ENCODE measurements around the gene PPP1R14D.
A peak's percentile ranks its signal among the peaks of the same experiment; 100 is the strongest.

The PPP1R14D gene

DNA sequence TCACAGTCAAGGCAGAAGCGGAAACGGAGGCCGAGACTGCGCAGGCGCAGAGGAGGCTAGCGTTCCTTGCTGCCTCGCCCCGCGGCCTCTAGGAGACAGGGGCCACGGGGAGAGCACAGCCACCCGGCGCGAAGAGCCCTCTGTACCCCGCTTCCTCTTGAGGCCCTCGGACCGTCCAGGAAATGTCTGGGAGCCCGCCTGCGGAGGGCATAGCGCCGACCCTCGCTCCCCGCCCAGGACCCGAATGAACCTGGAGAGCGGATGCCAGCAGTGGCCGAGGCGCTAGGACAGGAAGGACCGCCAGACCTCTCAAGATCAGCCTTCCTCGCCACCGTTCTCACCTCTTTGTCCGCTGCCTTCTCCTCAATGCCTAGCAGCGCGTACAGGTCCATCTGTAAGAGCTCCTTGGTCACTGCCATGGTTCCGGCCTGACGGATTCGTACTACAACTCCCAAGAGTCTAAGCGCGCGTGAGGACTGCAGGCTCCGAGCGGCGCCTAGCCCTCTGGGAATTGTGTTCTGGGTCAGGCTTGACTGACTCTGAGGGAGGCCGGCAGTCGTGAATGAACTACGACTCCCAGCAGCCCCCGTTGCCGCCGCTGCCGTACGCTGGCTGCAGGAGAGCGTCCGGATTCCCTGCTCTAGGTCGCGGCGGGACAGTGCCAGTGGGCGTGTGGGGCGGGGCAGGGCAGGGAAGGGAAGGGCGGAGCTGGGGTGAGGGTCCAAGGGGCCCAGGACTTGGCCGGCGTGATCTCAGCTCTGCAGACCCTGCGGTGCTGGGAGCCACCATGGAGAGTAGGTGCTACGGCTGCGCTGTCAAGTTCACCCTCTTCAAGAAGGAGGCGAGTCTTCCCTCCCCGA is 21.2 kb downstream of the PPP1R14D start, which contains the start of the genes DNAJC17 and ZFYVE19:
TSS of gene DNAJC17 (minus strand) at position 446 of the 860 bp plus-strand sequence. CDS start at position 419, 27 bp downstream.
TSS of gene ZFYVE19 (plus strand) at position 62 of the 860 bp plus-strand sequence. CDS start at position 563, 501 bp downstream.
- DNase-seq (ENCODE audit: insufficient read length, low spot score) (peak; percentile 58), FAIRE-seq (no peak)
- TF ChIP-seq, protein P1, sequence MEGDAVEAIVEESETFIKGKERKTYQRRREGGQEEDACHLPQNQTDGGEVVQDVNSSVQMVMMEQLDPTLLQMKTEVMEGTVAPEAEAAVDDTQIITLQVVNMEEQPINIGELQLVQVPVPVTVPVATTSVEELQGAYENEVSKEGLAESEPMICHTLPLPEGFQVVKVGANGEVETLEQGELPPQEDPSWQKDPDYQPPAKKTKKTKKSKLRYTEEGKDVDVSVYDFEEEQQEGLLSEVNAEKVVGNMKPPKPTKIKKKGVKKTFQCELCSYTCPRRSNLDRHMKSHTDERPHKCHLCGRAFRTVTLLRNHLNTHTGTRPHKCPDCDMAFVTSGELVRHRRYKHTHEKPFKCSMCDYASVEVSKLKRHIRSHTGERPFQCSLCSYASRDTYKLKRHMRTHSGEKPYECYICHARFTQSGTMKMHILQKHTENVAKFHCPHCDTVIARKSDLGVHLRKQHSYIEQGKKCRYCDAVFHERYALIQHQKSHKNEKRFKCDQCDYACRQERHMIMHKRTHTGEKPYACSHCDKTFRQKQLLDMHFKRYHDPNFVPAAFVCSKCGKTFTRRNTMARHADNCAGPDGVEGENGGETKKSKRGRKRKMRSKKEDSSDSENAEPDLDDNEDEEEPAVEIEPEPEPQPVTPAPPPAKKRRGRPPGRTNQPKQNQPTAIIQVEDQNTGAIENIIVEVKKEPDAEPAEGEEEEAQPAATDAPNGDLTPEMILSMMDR (IDR thresholded peaks at IDR 0.05; ENCODE audit: insufficient read depth, missing control alignments), result no peak

DNA sequence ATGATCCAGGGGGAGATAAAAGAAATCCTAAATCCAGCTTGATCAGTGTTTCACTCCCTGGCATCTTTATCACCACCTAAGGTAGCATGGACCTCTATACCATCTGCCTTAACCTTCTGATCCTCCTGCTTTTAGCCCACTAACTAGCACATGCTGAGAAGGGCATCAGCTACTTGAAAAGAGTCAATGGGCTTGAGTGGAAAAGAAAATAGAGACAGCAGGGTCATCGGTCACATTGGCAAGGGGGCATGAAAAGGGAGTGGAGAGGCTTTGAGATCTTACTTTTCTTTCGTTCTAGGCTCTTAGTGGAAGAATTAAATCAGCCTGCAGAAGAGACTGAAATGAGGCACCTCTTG is 21.9 kb downstream of the PPP1R14D start:
- TF ChIP-seq, protein P1 (IDR thresholded peaks at IDR 0.05; ENCODE audit: insufficient read depth, missing control alignments), result no peak
- FAIRE-seq (no peak), DNase-seq (ENCODE audit: insufficient read length, low spot score) (no peak)

DNA sequence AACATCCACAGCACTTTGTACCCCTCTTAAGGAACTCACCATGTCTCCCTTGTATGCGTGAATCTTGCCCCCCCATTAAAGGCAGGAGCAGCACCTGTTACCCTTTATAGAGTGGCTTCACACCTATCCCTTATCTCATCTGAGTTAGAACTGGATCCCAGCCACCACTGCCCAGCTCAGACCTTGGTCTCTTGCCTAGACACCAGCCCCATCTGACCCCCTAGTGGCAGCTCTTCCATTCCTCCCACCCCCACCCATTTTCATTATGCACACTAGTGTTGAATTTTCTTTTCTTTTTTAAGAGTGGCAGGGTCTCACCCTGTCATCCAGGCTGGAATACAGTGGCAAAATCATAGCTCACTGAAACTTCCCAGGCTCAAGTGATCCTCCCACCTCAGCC is 24.8 kb downstream of the PPP1R14D start:
- DNase-seq (ENCODE audit: insufficient read length, low spot score), result no peak
- TF ChIP-seq, protein P1 (IDR thresholded peaks at IDR 0.05; ENCODE audit: insufficient read depth, missing control alignments), result no peak
- FAIRE-seq, result no peak

DNA sequence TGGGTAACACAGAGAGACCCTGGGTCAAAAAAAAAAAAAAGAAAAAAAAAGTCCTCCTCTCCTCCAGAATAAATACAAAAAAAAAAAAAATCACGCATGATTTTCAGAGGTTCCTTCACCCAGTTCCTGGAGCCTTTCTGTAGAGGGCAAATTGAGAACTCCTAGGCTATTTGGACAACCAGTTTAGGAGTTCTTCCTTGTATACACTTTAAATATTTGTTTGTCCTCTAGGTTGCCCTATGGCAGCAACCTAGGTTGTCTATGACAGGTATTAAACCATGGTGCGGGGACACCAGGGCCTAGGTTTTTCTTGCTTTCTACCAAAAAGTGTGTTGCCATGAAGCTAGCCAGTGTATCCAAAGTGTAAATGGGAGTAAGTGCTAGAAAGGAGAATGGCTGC is 25.4 kb downstream of the PPP1R14D start:
- TF ChIP-seq, protein P1 (IDR thresholded peaks at IDR 0.05; ENCODE audit: insufficient read depth, missing control alignments), result no peak
- DNase-seq (ENCODE audit: insufficient read length, low spot score) (no peak), FAIRE-seq (no peak)

DNA sequence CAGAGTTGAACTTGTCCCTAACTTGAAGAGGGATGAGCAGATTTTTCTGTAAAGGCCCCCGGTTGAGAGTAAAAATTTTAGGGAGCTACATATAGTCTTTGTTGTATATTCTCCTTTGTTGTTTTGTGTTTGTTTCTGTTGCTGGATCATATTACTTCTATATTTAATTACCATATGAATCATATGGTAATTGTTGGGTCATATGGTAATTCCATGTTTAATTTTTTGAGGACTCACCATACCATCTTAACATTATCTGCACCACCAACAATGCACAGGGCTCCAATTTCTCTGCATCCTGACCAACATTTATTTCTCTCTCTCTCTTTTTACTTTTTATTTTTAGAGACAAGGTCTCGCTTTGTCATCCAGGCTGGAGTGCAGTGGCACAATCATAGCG is 29.0 kb downstream of the PPP1R14D start:
- no peak for FAIRE-seq

DNA sequence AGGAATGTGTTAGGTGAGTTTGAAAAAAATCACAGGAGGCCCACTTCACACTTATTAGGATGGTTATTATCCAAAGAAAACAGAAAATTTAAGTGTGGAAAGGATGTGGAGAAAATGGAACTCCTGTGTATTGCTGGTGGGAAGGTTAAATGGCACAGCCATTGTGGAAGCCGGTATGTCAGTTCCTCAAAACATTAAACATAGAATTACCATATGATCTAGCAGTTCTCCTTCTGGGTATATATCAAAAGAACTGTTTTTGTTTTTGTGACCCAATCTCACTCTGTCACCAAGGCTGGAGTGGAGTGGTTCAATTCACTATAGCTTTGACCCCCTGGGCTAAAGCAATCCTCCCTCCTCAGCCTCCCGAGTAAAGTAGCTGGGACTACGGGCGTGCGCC is 32.0 kb downstream of the PPP1R14D start:
- TF ChIP-seq, protein P1 (IDR thresholded peaks at IDR 0.05; ENCODE audit: insufficient read depth, missing control alignments), result no peak
- FAIRE-seq (no peak), DNase-seq (ENCODE audit: insufficient read length, low spot score) (no peak)

More for the DNA sequence above, 29.0 kb downstream of the PPP1R14D start:
- no peak for DNase-seq (ENCODE audit: insufficient read length, low spot score)
- TF ChIP-seq, protein P1 (IDR thresholded peaks at IDR 0.05; ENCODE audit: insufficient read depth, missing control alignments), result no peak

DNA sequence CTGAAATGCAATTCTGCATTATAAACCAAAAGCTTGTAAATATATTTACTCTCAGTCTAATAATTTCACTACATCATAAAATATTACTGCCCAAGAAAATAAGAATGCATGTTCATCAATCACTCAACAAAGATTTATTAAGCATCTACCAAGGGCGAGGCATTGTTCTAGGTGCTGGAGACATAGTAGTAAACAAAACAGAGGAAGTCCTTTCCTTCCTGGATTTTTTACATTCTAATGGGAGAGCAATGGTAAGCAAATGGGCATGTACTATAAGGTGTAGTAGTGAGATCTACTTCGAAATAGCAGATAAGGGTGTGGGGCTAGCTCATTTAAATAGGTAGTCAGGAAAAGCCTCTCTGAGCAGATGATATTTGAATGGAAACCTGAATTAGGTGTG is 32.5 kb downstream of the PPP1R14D start:
- TF ChIP-seq, protein P1 (IDR thresholded peaks at IDR 0.05; ENCODE audit: insufficient read depth, missing control alignments), result no peak
- no peak for FAIRE-seq
- no peak for DNase-seq (ENCODE audit: insufficient read length, low spot score)
